HG03378 (cell line): ENCODE results near the gene DEFB131B.
"Not testable (repeated sequence)": the region's sequence is repeated elsewhere in the genome, so short reads cannot be mapped to it uniquely, and the experiment has no call there.

Source experiments
- ATAC-seq: cut with Tn5 transposase; IDR thresholded peaks from one replicate; pipeline ENCODE4 v1.9.1; 2021; ENCODE audit warnings: mild to moderate bottlenecking, moderate library complexity; ENCODE audit not compliant: unreplicated experiment

DEFB131B gene

DNA sequence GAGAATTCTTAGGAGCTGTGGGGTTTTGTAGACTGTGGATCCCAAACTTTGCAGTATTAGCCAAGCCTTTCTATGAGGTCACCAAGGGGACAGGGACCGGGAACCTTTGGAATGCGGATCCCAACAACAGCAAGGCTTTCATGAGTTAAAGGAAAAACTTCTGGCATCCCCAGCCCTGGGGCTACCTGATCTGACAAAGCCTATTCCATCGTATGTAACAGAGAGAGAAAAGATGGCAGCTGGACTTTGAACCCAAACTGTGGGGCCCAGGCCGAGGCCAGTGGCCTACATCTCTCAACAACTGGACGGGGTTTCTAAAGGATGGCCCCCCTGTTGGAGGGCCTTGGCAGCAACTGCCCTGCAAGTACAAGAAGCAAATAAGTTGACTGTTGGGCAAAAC, 32.5 kb downstream of the DEFB131B start:
- ATAC-seq: not testable (repeated sequence)

GRCh38 chr11:71911321-71911985, 33.2 kb downstream of the DEFB131B start:
- ATAC-seq: not testable (repeated sequence)

GRCh38 chr11:71911986-71912340, 33.7 kb downstream of the DEFB131B start:
- not testable (repeated sequence) for ATAC-seq

- no peak for ATAC-seq
These were observed 35.7 kb downstream of the DEFB131B start for GRCh38 chr11:71913756-71914526.

DNA sequence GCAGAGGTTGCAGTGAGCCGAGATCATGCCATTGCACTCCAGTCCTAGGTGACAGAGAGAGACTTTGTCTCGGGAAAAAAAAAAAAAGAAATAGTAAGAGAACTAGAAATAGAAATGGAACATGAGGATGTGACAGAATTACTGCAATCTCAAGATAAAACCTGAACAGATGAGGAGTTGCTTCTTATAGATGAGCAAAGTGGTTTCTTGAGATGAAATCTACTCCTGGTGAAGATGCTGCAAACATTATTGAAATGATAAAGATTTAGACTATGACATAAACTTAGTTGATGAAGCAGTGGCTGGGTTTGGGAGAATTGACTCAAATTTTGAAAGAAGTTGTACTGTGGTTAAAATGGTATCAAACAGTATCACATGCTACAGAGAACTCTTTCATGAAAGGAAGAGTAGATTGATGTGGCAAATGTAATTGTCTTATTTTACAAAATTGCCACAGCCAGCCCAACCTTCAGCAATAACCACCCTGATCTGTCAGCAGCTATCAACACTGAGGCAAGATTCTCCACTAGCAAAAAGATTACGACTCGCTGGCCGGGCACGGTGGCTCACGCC, 36.5 kb downstream of the DEFB131B start:
- ATAC-seq: no peak

DNA sequence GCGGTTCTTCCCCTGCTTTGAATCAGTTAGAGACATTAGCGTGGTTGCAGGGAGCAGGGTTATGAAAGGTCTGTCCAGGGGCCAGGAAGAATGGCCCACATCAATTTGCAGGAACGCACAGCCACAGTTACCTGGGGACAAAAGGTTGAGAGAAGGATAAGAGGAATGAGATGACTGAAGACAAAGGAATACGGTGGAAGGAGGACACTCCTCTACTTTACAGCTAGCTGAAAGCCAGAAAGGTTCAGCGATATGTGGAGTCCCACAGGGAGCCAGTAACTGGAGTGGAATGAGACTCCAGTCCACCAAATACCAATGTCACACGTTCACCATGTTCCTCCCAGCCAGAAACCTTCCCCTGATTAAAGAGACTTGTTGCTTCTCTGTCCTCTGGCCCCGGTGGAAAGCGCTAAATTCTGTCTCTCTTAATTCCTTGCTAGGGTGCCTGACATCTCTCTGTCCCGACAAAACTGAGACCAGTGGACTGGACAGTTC, 39.4 kb downstream of the DEFB131B start:
- no peak for ATAC-seq

GRCh38 chr11:71927820-71928736, 49.8 kb downstream of the DEFB131B start, which contains the start of gene XNDC1N:
Gene XNDC1N, minus strand, starts transcription at chr11:71928594. Its CDS starts 5,241 bp downstream, at chr11:71923353.
- peak; percentile 63 for ATAC-seq

- peak; percentile 64 for ATAC-seq
These were observed 50.6 kb downstream of the DEFB131B start, which contains the start of gene RNF121 for GRCh38 chr11:71928737-71929443. Gene RNF121, plus strand, starts transcription at chr11:71929046. Its CDS starts 16 bp downstream, at chr11:71929062.

- ATAC-seq: no peak
These were observed 51.2 kb downstream of the DEFB131B start for GRCh38 chr11:71929491-71929890.

DNA sequence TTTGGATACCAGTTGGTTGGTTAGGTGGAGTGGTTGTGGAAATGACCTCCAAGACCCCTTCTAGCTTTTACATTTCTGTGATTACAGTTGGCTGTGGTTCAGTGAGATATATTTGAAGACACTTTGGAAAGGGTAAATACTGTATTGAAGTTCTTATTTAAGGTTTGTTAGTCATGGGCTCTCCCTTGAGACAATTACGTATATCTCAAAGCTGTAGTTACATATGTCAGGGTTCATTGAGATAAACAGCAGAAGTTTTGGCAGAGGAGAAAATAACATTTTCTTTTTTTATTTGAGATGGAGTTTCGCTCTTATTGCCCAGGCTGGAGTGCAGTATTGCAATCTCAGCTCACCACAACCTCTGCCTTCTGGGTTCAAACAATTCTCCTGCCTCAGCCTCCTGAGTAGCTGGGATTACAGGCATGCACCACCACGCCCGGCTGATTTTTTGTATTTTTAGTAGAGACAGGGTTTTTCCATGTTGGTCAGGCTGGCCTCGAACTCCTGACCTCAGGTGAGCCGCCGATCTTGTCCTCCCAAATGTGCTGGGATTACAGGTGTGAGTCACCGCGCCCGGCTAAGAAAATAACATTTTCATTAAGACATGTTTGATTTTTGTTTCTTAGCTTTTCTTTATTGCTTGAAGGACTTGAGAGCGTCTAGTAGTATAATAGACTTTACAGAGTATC, 52.4 kb downstream of the DEFB131B start:
- no peak for ATAC-seq

GRCh38 chr11:71931245-71931602, 53.0 kb downstream of the DEFB131B start:
- ATAC-seq: no peak

GRCh38 chr11:71933141-71933933, 55.1 kb downstream of the DEFB131B start:
- no peak for ATAC-seq
